NCI-H2171 treated with DMSO at 0.1 percent for 48 hours (cell line): ENCODE measurements around the gene TECPR1.
A peak's percentile ranks its signal among the peaks of the same experiment; 100 is the strongest.

ENCODE experiments used
- DNase-seq: peaks from one replicate; lab custom pipeline; 2025; lab: John Stamatoyannopoulos, UW

The TECPR1 gene

GRCh38 chr7:98284335-98285036 is 32.5 kb upstream of the TECPR1 start:
- no peak for DNase-seq

GRCh38 chr7:98283887-98284222 is 31.8 kb upstream of the TECPR1 start:
- no peak for DNase-seq

DNA sequence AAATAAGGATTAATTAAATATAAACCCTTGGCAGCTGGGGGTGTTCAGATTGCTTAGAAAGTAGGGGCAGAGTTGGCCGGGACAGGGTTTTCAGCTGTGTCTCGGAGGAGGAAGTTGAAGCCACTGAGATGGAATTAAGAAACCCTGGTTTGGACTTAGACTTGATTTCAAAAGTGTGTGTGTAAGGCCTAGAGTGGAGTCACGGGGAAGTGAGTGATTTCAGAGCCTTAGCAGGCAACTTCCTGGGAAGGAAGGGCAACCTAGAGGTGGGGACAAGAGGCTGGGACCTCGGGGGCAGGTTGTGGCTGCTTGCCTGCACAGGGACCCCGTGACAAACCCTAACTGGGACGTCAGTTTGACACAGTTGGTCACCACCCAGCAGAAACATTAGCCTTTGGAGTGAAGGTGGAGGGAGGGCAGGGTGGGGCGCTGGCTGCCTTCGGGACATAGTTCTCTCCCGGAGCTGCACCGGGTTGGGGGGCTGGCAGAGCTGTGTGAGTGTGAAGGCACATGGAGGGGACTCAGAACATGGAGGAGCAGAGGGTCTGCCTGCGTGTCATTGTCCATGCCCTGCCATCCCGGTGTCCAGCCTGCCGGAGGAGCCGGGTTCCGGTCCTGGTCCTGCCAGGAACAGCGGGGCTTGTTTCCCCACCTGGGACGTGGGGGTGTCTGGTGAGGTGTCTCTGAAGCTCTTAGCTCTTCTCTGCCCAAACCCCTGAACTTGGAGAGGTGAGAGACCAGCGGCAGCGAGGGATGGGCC is 31.3 kb upstream of the TECPR1 start:
- DNase-seq, result no peak

GRCh38 chr7:98282703-98283102 is 30.7 kb upstream of the TECPR1 start:
- DNase-seq, result no peak

- no peak for DNase-seq
These were observed 29.9 kb upstream of the TECPR1 start for GRCh38 chr7:98281757-98282606.

DNA sequence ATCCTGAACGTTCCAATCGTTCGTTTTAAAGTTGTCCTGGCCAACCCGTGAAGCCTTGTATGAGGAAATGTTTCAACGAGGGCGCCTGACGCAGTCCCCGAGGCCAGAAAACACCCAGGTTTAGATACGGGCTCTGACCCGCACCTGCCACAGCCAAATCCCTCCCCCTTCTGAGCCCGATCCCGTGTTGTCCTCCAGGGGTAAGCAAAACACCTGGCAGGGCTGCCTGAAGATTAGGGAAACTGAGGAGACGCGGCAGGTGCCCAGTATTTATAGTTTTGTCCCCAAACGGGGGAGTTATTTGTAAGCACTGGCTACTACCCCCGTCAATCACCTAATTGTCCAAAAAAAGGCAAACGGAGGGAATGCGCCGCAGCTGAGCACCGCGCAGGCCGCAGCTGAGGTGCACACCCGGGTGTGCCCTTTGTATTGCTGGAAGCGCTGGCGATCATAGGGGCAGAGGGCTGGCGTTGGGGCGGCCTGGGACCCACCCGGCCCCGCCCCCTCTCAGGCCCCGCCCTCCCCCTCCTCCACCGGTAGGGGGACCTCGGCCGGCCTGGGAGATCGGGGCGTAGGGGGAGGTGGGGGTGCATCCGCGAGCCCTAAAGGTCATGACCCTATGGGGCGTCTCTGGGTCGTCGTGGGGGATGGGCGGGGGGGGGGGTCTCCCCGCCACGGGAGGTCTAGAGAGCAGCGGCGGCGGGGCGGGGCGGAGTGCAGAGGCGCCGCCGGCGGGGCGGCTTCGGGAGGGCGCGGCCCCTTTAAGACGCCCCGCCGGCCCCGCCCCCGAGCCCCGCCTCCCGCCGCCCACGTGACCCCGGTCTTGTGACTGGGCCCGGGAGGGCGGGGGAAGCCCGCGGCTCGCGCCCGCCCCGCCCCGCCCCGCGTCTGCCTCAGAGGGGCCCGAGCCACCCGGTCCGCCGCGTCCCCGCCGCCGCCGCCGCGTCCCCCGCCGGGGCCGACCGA is 29.0 kb upstream of the TECPR1 start, which contains the start of gene BRI3:
BRI3 (plus strand) TSS at position 896 of the 966 bp plus-strand sequence. CDS start 110 bp downstream, outside the sequence.
- DNase-seq, result peak; percentile 89

- no peak for DNase-seq
These were observed 28.3 kb upstream of the TECPR1 start for GRCh38 chr7:98280296-98280695.

DNA sequence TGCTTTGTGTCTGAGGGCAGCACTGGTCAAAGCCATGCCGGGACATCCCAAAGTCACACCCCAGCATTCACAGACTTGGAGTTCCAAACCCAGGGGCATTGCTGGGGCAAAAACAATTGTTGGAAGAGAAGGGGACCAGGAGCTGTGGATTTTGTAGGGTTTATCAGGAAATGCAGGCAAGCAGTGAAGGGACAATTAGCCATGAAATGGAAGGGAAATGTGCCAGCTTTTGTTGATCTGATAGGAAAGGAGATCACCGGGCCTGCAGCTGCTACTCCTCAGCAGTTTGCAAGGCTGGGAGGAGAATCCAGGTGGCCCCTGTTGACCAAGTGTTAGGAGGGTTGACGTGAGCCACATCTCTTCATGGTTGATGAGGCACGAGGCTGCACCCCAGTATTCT is 26.9 kb upstream of the TECPR1 start:
- DNase-seq, result peak; percentile 20

DNA sequence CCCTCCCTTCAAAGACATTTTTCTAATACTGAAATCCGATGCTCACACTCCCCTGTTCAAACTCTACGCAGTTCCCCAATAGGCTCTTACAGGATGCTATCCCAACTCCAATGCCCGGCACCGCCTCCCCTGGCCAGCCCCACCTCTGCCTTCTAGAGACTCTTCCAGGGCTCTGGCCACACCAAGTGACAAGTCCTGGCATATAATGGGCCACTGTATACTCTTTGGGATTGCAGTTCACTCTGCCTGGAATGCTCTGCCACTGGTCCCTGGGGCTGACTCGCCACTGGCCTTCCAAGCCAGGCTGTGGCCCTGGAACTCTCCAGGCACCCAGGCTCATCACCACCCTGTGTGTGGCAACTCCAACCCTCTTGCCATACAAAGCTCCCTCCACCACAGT is 26.4 kb upstream of the TECPR1 start:
- DNase-seq, result peak; percentile 20

DNA sequence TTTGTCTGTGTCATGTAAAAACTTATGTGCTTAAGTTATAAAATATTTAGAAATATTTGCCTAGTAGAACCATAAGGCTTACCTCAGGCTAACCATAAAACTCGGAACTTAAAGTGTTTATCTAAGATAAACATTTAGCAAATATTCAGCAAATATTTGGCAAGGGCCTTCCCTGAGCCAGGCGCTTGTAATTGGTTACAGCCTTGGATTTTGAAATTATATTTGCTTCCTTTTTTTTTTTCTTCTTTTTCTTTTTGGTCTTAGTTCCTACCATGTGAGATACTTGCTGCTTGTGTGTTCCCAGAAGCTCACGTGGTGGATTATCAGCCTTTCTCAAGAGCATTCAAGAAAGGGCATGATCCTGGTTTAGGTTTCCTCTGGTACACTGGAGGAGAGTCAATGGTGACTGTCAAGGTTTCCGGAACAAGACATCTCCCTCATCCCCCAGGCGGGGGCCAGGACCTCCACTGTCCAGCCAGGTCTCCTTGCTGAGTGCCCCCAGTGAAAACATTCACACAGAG is 24.3 kb upstream of the TECPR1 start:
- DNase-seq, result no peak

GRCh38 chr7:98267303-98267702 is 15.3 kb upstream of the TECPR1 start:
- no peak for DNase-seq

GRCh38 chr7:98266840-98267239 is 14.8 kb upstream of the TECPR1 start:
- DNase-seq, result peak; percentile 26

- no peak for DNase-seq
These were observed 13.8 kb upstream of the TECPR1 start for GRCh38 chr7:98265841-98266271.

GRCh38 chr7:98257701-98258100 is 5.7 kb upstream of the TECPR1 start:
- DNase-seq, result no peak

- peak; percentile 95 for DNase-seq
These were observed 4.4 kb upstream of the TECPR1 start for GRCh38 chr7:98256431-98256830.

DNA sequence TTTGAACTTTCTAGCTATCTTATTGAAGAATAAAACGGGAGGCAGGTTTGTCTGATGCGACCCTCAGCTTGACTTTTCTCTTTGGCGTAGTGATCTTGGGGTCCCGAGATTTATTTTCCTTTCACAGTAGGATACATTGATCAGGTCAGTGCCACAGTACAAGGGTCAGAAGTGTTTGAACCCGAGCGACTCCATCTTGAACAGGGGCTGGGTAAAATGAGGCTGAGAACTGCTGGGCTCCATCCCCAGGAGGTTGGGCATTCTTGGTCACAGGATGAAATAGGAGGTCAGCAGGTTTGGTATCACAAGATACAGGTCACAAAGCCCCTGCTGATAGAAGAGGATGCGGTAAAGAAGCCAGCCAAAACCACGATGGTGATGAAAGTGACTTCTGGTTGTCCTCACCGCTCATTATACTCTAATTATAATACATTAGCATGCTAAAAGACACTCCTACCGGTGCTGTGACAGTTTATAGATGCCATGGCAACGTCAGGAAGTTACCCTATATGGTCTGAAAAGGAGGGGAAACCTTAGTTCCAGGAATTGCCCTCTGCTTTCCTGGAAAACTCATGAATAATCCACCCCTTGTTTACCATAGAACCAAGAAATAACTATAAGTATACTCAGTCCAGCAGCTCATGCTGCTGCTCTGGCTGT is 3.0 kb upstream of the TECPR1 start:
- no peak for DNase-seq

DNA sequence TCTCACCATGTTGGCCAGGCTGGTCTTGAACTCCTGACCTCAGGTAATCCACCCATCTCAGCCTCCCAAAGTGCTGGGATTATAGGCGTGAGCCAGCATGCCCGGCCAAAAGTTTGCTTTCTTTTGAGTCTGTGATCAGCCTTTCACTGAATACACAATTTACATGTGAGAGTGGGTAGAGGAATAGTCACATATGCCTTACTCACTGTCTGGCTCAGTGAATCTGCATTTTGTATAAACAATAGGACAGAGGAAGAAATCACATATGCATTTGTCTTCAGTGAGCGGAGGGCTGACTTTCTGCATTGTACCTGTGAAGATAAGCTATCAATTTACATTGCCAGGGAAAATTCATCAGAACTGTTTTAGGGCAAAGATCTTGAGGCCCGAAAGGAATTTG is 2.5 kb upstream of the TECPR1 start:
- no peak for DNase-seq

GRCh38 chr7:98252425-98253054 is 508 bp upstream of the TECPR1 start:
- no peak for DNase-seq

- DNase-seq, result no peak
These were observed 816 bp downstream of the TECPR1 start for GRCh38 chr7:98251231-98251600.

GRCh38 chr7:98250789-98251188 is 1.2 kb downstream of the TECPR1 start:
- DNase-seq, result peak; percentile 63
